ENCODE data around the gene CDC6.

The CDC6 gene

DNA sequence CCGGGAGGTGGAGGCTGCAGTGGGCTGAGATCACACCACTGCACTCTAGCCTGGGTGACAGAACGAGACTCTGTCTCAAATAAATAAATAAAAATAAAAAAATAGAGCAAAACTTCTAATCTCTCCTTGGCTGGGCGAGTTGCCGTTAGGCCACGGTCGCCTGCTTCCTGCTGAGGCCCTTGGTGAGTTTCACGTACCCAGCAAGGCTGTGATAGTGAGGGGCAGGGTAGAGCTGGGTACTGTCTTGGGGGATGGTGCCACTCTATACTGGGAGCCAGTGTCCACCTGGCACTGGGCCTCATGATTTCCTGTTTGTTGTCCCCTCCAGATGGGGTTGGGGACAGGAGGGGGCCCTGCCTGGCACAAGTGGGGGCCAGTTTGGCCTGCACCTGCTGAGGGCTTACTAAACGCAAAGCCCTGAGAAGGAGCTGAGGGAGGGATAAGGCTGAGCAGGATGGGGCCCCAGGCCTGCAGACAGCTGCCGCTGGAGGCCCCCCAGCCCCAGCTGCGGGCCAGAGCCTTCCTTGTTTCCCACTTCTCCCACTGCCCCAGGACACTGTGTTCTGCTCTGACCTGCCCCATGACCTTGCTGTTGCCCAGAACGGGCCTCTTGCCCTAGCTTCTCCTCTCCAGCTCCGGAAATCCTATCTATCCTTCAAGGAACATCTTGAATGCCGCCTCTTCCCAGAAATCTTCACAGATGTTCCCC, 51.4 kb downstream of the CDC6 start:
- Histone ChIP-seq H3K27ac (no peak overlapping the region), H3K9ac (no peak overlapping the region), H3K4me1 (peaks cover 20% of the 10 kb centered on the region), H3K9me3 (ENCODE audit: control insufficient read depth, low read length) (no peaks in the 10 kb centered on the region), H3K4me2 (ENCODE audit: low read length) (no peak overlapping the region), H2AFZ (no peak overlapping the region), H3K27me3 (ENCODE audit: control insufficient read depth, insufficient read depth, low read length) (no peaks in the 10 kb centered on the region), H3K79me2 (peaks cover 36% of the 10 kb centered on the region), H3K36me3 (ENCODE audit: control insufficient read depth, insufficient read depth, low read length) (no peaks in the 10 kb centered on the region), H3K4me3 (ENCODE audit: low read depth, low read length) (no peak overlapping the region)
- TF ChIP-seq, protein P1, sequence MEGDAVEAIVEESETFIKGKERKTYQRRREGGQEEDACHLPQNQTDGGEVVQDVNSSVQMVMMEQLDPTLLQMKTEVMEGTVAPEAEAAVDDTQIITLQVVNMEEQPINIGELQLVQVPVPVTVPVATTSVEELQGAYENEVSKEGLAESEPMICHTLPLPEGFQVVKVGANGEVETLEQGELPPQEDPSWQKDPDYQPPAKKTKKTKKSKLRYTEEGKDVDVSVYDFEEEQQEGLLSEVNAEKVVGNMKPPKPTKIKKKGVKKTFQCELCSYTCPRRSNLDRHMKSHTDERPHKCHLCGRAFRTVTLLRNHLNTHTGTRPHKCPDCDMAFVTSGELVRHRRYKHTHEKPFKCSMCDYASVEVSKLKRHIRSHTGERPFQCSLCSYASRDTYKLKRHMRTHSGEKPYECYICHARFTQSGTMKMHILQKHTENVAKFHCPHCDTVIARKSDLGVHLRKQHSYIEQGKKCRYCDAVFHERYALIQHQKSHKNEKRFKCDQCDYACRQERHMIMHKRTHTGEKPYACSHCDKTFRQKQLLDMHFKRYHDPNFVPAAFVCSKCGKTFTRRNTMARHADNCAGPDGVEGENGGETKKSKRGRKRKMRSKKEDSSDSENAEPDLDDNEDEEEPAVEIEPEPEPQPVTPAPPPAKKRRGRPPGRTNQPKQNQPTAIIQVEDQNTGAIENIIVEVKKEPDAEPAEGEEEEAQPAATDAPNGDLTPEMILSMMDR (IDR thresholded peaks at IDR 0.05) = no peak

DNA sequence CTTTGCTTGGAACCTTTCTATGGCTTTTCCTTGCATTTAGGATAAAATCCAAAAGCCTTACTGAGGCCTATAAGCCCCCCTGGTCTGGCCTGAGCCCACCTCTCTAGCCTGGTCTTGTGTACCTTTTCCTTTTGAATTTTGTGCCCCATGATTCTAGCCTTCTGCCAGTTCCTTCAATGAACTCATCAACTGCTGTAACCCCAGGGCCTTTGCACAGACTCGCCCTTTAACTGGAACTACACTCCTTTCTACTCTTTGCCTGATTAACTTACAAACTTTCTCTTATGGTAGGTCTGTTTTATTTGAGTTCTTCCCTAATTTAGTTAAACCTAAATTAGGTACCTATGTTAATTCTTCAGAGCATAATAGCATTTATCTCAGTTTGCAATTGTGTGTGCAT, 52.6 kb downstream of the CDC6 start:
- Histone ChIP-seq H3K9me3 (ENCODE audit: control insufficient read depth, low read length) (no peaks in the 10 kb centered on the region), H2AFZ (no peak overlapping the region), H3K27me3 (ENCODE audit: control insufficient read depth, insufficient read depth, low read length) (no peaks in the 10 kb centered on the region), H3K79me2 (peaks cover 27% of the 10 kb centered on the region), H3K4me2 (ENCODE audit: low read length) (no peak overlapping the region), H3K36me3 (ENCODE audit: control insufficient read depth, insufficient read depth, low read length) (no peaks in the 10 kb centered on the region), H3K9ac (no peak overlapping the region), H3K4me3 (ENCODE audit: low read depth, low read length) (no peak overlapping the region), H3K4me1 (peaks cover 23% of the 10 kb centered on the region), H3K27ac (peak overlapping the region; percentile 86)
- TF ChIP-seq, protein P1 (IDR thresholded peaks at IDR 0.05) = no peak

DNA sequence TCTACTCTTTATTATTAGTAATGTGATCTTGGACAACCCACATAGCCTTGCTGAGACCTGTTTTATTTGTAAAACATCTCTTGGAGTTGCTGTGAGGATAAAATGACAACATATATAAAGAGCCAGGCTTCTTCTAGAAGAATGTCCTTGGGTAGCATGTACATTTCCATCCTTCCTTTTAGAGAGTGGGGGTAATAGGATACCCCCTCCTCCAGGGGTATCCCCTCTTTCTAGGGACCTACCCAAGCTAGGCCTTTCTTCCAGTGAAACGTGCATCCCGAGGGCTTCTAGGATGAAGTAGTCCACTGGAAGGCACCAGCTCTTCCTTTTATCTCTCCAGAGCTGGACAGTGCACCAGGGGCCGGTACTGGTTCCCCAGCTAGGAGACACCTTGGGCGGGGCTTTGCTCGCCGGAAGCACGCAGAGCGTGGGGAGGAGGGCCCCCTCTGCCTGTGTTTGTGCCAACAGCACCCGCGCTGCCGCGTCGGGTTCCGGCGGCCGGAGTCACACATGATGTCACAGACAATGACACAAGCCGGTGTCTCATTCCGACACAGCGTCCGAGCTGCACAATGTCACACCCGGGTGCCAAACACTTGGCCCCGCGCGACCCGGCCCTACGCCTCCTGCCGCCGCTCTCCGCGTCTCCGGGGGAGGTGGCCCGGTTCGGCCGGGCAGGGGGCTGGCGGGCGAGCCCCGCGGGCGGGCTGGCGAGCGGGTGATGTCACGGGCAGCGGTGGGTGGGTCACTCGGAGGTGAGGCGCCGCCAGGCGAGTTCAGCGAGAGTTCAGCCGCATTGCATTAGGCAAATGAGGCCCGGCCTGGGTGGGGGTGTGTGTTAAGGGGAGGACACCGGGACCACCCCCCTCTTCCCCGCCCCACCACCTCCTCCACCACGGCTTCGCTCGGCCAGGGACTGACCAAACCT, 53.5 kb downstream of the CDC6 start:
- TF ChIP-seq, protein P1 (IDR thresholded peaks at IDR 0.05) = peak; percentile 39
- no peaks in the 10 kb centered on the region for H3K27me3 ChIP-seq (ENCODE audit: control insufficient read depth, insufficient read depth, low read length)
- peak overlapping the region; percentile 74 for H3K4me3 ChIP-seq (ENCODE audit: low read depth, low read length)
- H2AFZ ChIP-seq = peak overlapping the region; percentile 77
- peaks cover 29% of the 10 kb centered on the region for H3K4me1 ChIP-seq
- peak overlapping the region; percentile 86 for H3K27ac ChIP-seq
- H3K9ac ChIP-seq = peak overlapping the region; percentile 74
- no peaks in the 10 kb centered on the region for H3K36me3 ChIP-seq (ENCODE audit: control insufficient read depth, insufficient read depth, low read length)
- peak overlapping the region; percentile 94 for H3K4me2 ChIP-seq (ENCODE audit: low read length)
- H3K9me3 ChIP-seq (ENCODE audit: control insufficient read depth, low read length) = no peaks in the 10 kb centered on the region
- H3K79me2 ChIP-seq = peaks cover 19% of the 10 kb centered on the region

DNA sequence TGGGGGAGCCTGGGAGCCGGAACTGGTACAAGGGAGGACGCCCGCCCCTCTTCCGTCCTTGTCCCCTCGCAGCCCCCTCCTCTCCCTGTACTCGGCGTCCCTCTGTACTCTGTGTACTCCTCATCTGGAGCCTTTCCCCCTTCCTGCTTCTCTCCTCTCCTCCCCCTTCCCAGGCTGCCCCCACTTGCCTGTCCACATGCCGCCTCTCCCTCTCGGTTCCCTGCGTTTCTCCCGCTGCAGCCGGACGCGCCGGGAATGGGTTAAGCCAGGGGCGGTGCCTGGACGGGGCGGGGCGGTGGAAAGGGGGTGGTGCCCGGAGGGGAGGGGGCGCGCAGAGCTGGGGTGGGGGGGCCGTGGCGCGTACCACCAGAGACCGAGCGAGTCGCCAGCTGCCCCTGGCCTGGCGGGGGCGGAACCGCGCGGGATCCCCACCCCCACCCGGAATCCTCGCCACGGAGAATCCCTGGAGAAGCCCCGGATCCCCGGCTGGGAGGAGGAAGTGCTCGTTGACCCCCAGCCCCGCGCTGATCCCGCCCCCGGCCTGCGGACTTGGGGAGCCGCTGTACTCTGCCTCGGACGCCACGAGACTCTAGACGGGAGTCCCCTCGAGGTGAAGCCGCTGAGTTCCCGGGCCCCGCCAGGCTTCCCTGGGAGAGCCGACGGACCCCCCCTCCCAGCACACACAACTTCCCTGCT, 54.3 kb downstream of the CDC6 start:
- Histone ChIP-seq H3K4me1 (peaks cover 30% of the 10 kb centered on the region), H3K36me3 (ENCODE audit: control insufficient read depth, insufficient read depth, low read length) (no peaks in the 10 kb centered on the region), H3K79me2 (peaks cover 16% of the 10 kb centered on the region), H3K27ac (peak overlapping the region; percentile 86), H3K9ac (peak overlapping the region; percentile 74), H2AFZ (peak overlapping the region; percentile 77), H3K4me2 (ENCODE audit: low read length) (peak overlapping the region; percentile 94), H3K27me3 (ENCODE audit: control insufficient read depth, insufficient read depth, low read length) (no peaks in the 10 kb centered on the region), H3K9me3 (ENCODE audit: control insufficient read depth, low read length) (no peaks in the 10 kb centered on the region), H3K4me3 (ENCODE audit: low read depth, low read length) (peak overlapping the region; percentile 74)
- TF ChIP-seq, protein P1 (IDR thresholded peaks at IDR 0.05) = no peak

Data from parathyroid adenoma (tissue), 2 donors.